ENCODE data around the gene CUBN.

DNA sequence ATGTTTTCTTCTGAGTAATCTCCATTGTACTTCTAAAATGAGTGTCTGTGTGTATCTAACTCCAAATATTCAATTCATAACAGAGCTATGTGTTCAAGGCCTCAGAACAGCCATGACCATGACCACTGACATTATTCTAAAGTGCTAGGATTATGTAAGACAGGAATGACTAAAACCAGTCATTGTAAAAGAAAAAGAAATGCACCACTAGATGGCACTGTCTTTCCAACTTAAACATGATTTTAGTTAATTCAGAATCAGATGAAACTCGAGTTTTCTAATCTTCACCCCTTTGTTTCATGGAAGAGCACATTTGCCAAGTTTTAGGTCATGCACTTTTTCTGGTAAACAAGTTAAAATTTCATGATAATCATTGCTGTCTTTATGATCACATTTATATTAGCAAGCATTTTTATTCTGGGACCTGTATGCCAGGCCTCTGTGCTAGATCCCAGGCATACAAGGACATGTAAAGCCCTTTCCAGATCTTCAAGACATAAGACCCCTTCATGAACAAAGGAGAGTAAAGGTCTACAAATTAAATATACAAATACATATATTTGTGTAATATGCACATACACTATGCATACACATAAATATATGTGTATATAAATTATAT is 286.2 kb downstream of the CUBN start:
- TF ChIP-seq POLR2A (IDR thresholded peaks at IDR 0.05) (no peak), EP300 (IDR thresholded peaks at IDR 0.05) (no peak)
- TF ChIP-seq, protein P1, sequence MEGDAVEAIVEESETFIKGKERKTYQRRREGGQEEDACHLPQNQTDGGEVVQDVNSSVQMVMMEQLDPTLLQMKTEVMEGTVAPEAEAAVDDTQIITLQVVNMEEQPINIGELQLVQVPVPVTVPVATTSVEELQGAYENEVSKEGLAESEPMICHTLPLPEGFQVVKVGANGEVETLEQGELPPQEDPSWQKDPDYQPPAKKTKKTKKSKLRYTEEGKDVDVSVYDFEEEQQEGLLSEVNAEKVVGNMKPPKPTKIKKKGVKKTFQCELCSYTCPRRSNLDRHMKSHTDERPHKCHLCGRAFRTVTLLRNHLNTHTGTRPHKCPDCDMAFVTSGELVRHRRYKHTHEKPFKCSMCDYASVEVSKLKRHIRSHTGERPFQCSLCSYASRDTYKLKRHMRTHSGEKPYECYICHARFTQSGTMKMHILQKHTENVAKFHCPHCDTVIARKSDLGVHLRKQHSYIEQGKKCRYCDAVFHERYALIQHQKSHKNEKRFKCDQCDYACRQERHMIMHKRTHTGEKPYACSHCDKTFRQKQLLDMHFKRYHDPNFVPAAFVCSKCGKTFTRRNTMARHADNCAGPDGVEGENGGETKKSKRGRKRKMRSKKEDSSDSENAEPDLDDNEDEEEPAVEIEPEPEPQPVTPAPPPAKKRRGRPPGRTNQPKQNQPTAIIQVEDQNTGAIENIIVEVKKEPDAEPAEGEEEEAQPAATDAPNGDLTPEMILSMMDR (IDR thresholded peaks at IDR 0.05) = peak in 5 of 7 experiments; percentile 14 to 71 (median 66)
